Prostate gland (tissue), 2 donors: ENCODE data around the gene FOXRED1.

ENCODE experiments used
- POLR2AphosphoS5 ChIP-seq: sonication (generic); formaldehyde crosslinking; IDR thresholded peaks from one replicate; pipeline ENCODE4 v1.6.1; 2017; ENCODE audit warnings: antibody characterized with exemption
- TF ChIP-seq, protein P1 (sequence below), 4 experiments: fragments of 200-600 bp in 2 of 4; fragments of 450-650 bp in 2 of 4; sonication (generic) in 2 of 4; IDR thresholded peaks; 1 replicate in 3 of 4; 2 replicates in 1 of 4; pipeline ENCODE4 v1.5.1; 2016 to 2019; ENCODE audit warnings: antibody characterized with exemption in 4 of 4, mild to moderate bottlenecking in 2 of 4, moderate library complexity in 2 of 4

GRCh38 chr11:126293726-126294125 is 24.8 kb downstream of the FOXRED1 start:
- no peak for TF ChIP-seq POLR2AphosphoS5
- TF ChIP-seq, protein P1, sequence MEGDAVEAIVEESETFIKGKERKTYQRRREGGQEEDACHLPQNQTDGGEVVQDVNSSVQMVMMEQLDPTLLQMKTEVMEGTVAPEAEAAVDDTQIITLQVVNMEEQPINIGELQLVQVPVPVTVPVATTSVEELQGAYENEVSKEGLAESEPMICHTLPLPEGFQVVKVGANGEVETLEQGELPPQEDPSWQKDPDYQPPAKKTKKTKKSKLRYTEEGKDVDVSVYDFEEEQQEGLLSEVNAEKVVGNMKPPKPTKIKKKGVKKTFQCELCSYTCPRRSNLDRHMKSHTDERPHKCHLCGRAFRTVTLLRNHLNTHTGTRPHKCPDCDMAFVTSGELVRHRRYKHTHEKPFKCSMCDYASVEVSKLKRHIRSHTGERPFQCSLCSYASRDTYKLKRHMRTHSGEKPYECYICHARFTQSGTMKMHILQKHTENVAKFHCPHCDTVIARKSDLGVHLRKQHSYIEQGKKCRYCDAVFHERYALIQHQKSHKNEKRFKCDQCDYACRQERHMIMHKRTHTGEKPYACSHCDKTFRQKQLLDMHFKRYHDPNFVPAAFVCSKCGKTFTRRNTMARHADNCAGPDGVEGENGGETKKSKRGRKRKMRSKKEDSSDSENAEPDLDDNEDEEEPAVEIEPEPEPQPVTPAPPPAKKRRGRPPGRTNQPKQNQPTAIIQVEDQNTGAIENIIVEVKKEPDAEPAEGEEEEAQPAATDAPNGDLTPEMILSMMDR (IDR thresholded peaks at IDR 0.05) = no peak
